Stimulated activated CD8-positive, alpha-beta memory T cell treated with anti-CD3 and anti-CD28 coated beads, Interleukin-2, amount 100 ng/mL, for 48 hours (primary cell): ENCODE measurements around the gene ZNF605.
"Not testable (repeated sequence)": the region's sequence is repeated elsewhere in the genome, so short reads cannot be mapped to it uniquely, and the experiment has no call there.

Experiments
- DNase-seq, 2 donors: peaks; one replicate each; pipeline ENCODE4 v3.0.0-alpha.2; 2020; ENCODE audit warnings: low read depth in 2 of 2

The ZNF605 gene

GRCh38 chr12:132908145-132909029 lies 47.7 kb downstream of the ZNF605 start:
- DNase-seq = peak; percentile 92 to 95

DNA sequence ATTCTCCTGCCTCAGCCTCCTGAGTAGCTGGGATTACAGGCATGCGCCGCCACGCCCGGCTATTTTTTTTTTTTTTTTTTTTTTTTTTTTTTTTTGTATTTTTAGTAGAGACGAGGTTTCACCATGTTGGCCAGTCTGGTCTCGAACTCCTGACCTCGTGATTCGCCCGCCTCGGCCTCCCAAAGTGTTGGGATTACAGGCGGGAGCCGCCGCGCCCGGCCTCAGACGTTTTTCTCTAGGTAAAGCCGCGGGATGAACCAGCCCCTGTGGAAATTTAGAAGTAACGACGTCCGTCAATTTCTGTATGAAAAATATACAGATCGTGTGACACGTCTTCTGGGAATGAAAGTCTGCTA lies 48.3 kb downstream of the ZNF605 start:
- not testable (repeated sequence) for DNase-seq

- DNase-seq = no peak
Measured at GRCh38 chr12:132907216-132907615, 48.9 kb downstream of the ZNF605 start.

- peak; percentile 85 to 90 for DNase-seq
Measured at GRCh38 chr12:132904718-132905328, 51.3 kb downstream of the ZNF605 start.

- DNase-seq = no peak
Measured at GRCh38 chr12:132899033-132899432, 57.1 kb downstream of the ZNF605 start.

DNA sequence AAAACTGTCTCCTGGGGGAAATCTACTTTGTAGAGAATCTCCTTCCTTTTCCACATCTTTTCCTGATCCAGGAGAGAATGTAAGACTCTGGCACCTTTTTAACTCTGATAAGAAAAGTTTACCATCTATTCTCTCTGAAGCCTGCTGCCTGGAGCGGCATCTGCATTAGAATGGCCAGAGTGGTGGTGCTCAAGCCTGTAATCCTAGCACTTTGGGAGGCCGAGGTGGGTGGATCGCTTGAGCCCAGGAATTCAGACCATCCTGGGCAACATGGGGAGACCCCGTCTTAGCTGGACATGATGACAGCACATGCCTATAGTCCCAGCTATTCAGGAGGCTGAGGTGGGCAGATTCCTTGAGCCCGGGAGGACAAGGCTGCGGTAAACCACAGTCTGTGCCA lies 67.3 kb downstream of the ZNF605 start:
- no peak for DNase-seq

GRCh38 chr12:132887513-132888351 lies 68.4 kb downstream of the ZNF605 start, which contains the start of gene CHFR:
TSS of gene CHFR (minus strand) at chr12:132887605. CDS start at chr12:132887328, 277 bp downstream.
- peak; percentile 89 to 91 for DNase-seq

GRCh38 chr12:132886529-132887477 lies 69.3 kb downstream of the ZNF605 start:
- DNase-seq = no peak

DNA sequence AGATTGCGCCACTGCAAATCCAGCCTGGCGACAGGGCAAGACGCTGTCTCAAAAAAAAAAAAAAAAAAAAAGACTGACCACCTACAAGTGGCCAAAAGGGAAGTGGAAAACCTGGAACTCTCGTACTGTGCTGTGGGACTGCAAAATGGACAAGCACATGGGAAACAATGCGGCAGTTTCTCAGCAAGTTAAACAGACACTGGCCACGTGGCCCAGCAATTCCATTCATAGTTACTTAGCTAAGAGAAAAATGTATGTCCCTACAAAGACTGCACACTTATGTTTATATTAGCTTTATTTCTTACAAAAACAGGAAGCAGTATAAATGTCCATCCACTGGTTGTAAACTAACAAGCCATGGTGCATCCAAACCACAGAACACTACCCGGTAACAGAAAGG lies 74.3 kb downstream of the ZNF605 start:
- DNase-seq = no peak

- not testable (repeated sequence) for DNase-seq
Measured at GRCh38 chr12:132874620-132875019, 81.5 kb downstream of the ZNF605 start.

GRCh38 chr12:132874175-132874574 lies 81.9 kb downstream of the ZNF605 start:
- no peak for DNase-seq

GRCh38 chr12:132873724-132874123 lies 82.4 kb downstream of the ZNF605 start:
- DNase-seq = no peak

DNA sequence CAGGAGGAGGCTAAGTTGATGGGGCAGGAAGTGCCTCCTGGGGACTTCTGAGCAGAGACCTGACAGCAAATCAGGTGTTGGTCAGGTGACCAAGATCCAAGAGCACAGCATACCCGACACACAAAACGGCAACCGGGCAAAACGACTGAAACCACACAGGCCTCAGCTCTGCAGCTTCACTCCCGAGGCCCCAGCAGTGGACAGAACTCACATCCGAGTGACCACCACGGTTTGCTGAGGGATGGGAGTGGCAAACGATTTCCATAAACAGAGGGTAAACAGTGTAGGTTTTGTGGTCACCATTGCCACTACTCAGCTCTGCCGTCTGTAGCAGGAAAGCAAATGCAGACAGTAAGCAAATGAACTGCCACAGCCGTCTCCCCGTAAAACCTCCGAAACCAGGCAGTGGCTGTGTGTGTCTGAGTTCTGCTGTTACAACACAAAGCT lies 83.1 kb downstream of the ZNF605 start:
- no peak for DNase-seq

DNA sequence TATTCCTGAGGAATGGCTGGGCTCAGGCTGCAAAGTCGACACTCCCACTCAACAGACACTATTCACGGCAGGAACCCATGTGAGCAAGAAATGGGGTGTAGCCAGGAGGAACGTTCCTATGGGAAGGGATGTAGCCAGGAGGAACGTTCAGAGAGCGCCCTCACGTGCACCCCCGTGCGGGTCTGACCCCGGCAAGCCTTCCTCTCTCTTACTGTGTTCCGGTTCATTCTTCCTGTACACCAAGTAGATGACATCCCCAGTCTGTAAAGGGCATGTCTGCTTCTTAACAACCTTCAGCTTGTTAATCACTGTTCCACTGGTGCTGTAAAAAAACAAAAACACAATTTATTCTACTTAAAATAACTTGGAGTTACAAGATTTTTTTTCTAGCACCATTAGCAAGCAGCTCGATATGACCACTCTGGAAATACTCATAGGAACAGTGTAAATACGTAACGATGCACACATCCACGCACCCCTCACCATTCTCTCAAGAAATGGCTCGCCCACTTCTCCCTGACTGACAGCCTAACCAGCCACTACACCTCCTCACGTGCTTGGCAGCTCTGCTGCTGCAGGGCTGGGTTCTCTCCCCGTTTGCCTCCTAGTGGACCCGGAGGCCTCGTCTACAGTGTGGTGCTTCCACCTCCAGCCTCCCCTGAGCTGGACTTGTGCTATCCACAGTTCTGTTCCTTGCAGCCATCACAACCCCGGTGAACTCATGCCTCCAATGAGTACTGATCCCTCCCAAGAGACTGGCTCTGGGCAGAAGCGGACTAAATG lies 83.8 kb downstream of the ZNF605 start:
- DNase-seq = no peak

GRCh38 chr12:132869551-132869950 lies 86.6 kb downstream of the ZNF605 start:
- DNase-seq = no peak
